ENCODE measurements around the gene DVL2.
A peak's percentile ranks its signal among the peaks of the same experiment; 100 is the strongest.

The DVL2 gene

GRCh38 chr17:7218166-7218565 is 16.2 kb downstream of the DVL2 start:
- no peak for DNase-seq

GRCh38 chr17:7217113-7217987 is 17.0 kb downstream of the DVL2 start:
- DNase-seq: peak; percentile 91

GRCh38 chr17:7216242-7217112 is 17.8 kb downstream of the DVL2 start:
- no peak for DNase-seq

DNA sequence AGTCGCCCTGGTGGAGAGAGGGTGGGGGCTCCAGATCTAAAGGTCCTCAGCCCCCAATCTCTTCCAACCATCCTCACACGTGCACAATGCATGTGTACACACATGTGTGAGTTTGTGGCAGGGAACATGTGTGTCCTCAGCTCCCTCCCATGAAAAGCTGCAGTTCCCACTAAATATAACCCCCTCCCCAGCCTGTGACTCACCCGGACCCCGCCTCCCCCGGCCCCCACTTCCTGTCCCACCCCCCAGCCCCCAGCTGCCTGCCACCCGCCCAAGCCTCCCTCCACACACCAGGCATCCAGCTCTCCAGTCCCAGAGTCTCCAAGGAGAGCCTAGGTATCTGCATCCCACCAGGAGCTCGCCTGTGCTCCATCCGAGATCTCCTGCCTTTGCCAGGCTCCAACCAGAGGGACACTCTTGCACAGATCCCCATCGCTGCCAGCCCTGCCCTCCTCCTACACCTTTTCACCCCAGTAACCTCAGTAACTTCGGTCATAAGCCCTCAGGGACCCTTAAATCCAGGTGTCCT is 18.6 kb downstream of the DVL2 start:
- DNase-seq: peak; percentile 71

DNA sequence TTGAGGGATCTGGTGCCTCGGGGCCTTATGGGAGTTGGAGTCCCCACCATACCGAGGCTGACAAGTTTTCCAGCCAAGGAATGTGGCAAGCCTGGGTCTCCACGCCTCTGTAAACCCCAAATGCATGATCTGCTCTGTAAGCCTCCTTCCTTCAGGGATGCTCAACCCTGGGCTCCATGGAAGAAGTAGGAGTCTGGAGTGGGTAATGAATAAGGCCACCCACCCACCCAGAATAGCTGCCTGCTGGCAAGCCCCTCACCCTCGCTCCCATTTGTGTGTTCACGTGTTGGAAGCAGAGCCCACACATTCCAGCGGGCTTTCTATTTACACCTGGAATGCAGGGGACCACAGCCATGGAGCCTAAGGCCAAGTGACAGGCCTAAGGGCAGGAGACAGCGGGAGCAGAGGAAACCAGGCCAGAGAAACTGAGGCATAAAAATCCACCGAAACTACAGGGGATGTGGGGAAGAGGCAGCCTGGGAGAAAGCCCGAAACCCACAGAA is 19.1 kb downstream of the DVL2 start:
- no peak for DNase-seq

- peak; percentile 100 for DNase-seq
Observed at GRCh38 chr17:7214300-7215135, 19.8 kb downstream of the DVL2 start.

DNA sequence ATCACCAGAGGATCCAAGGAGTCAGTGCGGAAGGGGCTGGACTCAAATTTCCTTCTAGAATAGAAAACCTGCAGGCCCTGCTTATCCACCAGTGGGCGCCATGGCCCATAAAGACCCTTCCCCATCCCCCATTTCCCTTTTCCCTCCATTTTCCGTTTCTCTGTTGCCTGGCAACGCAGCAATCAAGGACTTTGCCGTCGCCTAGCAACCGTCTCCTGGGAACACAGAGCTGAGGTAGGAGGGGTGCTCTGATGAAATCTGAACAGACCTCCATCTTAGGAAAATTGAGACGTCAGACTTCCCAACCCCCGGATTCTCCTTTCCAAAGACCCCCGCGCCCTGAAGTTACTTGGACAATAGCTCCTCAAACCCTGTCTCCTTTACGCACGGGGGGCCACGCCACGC is 20.4 kb downstream of the DVL2 start:
- peak; percentile 99 for DNase-seq

DNA sequence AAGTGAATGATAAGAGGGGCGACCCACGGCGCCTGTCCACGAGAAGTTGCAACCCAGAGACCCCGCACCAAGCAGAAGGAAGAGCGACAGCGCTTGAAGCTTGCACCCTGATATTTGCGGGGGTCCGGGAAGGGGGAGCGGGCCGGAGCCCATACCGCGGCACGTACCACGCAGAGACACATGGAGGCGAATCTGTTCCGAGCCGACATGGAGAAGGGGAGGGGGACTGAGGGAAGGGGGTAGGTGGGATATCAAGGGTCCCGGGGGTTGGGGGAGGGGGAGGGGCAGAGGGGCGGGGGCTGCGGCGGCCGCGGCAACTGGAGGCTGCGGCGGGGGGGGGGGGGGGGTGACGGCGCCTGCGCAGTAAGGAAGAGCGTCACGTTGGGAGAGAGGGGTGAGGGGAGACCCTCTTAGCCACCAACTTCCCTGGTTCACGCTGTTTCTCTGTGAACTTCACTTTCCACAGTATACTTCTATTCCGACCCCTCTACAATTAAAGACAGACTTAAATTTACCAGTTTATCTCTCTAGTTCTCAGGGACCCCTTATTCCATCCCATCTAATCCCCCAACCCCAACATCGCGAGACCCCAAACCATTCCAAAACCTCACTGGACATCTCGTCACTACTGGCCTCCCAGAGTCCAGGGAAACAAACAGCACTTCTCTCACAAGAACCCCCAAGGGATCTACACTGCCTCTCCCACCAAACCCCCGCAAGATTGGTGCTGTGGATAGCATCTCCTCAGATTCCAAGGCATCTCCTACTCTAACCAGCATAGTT is 22.6 kb downstream of the DVL2 start:
- peak; percentile 61 for DNase-seq

DNA sequence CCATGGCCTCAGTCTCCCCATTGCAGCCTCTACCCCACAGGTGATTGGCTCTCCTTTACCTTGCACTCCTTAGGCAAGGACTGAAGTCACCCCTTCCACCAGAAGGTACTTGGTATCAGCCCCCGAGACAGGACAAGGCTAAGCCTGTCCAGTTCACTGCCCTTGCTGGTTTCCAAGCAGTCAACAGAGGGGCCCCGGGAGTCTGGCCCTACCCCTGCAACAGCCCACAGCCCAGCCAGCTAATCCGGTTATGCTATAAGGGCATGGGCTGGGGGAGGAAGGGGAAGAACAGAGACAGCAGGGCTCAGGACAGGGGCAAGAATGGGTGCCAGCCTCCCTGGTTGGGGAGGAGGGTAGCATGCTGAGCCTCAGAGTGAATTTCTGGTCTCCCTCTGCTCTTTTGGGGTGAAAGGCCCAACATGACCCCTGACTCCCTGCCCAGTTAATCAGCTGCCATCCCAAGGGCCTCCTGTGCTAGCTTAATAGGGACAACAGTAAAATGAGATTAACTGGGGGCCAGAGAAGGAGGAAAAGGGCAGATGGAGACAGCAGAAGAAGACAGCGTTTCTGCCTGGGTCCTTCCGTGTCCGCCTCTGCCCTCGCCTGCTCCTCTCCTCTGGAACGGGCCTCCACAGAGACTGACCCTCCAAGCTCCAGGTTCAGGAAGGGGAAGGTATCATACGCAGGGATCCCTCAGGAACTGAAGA is 25.4 kb downstream of the DVL2 start:
- DNase-seq: peak; percentile 96

GRCh38 chr17:7208027-7208571 is 26.2 kb downstream of the DVL2 start:
- DNase-seq: peak; percentile 96

- DNase-seq: peak; percentile 64
Observed at GRCh38 chr17:7207120-7208001, 27.0 kb downstream of the DVL2 start.

DNA sequence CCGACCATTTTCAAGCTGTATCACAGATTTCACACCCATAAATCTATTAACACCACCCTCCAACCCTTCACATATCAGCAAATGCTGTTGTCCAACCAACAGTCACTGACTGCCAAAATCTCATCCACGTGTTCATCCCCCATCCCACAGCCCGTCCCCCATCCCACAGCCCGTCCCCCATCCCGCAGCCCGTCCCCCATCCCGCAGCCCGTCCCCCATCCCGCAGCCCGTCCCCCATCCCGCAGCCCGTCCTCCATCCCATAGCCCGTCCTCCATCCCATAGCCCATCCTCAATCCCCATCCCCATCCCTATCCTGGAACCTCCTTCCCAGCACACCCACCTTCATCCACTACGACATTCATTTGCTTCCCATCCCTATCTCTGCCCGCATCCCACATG is 28.8 kb downstream of the DVL2 start:
- DNase-seq: no peak

DNA sequence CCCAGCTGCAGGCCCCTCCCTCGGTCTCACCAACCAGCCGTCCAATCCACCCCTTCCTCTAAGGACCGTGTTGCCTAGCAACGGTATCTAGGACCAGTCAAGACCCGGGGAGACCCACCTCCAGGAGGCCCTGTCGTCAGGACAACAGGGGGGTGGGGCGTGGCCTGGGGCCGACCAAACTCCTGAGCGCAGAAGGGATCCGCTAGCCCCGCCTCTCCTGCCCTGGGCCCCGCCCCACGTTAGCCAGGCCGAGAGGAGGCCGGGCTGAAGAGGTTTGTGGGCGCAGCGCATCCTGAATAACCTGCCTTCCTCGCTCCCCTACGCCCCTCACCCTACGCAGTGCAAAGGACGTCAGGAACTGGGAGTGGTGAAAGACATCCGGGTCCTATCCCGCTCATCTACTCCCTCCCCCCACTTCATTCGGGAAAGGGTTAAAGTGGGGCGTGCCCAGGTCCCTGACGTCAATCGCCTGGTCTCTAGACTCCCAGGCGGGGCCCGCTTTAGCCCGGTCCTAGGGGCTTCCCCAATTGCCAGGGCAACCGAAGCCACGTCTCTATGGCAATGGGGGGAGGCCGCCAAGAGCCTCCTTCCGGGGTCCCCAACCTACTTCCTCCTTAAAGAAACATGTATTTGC is 29.4 kb downstream of the DVL2 start:
- peak; percentile 97 for DNase-seq

DNA sequence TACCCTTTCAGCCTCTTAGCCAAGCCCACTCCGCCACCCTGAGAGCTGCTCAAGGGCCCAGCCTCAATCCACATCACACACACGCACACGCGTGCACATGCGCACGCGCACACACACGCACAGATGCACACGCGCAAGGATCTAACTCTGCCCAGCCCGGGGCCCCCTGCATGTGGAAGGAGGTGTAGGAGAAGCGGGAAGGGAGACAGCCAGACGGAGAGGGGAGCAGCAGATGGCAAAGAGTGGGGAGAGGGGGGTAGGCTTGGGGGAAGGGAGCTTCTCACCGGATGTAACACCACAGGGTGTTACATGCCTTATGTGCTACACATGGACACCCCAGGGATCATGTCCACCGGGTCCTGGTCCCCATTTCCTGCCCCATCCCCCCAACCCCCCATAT is 30.0 kb downstream of the DVL2 start:
- DNase-seq: peak; percentile 86

DNA sequence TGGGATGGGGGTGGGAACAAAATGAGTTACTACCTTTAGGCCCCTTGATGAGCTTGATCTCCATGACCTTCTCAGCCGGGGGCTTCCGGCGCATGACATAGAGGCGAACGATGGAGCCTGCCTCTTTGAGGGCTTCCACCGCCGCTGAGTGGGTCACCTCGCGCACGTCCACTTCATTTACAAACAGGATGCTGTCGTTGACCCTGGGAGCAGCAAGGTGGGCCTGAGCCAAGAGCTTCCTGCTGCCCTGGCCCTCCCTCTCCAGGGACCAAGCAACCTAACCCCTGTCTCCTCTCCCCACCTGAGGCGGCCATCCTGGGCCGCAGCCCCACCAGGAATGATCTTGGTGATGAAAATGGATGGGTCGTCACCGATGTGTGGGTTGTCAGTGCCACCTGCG is 30.9 kb downstream of the DVL2 start:
- DNase-seq: no peak

- DNase-seq: no peak
Observed at GRCh38 chr17:7196651-7197401, 37.5 kb downstream of the DVL2 start.

DNA sequence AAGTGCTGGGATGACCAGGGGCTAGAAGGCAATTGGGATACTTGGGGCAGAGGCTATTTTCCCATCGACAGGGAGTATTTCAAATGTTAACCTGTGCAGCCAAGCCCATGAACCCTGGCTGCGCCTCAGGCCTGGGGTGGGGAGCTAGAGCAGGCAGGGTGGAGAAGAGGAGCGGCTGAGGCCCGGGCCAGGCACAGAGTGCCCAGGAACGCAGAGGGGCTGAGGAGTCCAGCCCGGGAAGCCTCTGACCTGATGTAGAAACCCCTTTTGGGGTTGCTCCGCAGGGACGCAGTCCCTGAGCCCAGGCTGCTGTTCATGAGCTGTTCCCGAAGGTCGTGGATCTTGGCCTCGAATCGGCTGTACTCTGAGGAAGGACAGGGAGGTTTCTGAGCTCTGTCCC is 38.3 kb downstream of the DVL2 start:
- no peak for DNase-seq

GRCh38 chr17:7192271-7192937 is 41.9 kb downstream of the DVL2 start:
- DNase-seq: peak; percentile 93

Measured in NCI-H82 (cell line).